IPS-20b (cell line): ENCODE measurements around the gene GPR62.
"Not testable (repeated sequence)": the region's sequence is repeated elsewhere in the genome, so short reads cannot be mapped to it uniquely, and the experiment has no call there.

Experiments used
- H3K27ac ChIP-seq: one replicate; pipeline ENCODE4 v1.5.1; 2013; ENCODE audit warnings: low read length
- H3K27me3 ChIP-seq: 2 replicates; pipeline ENCODE4 v1.6.1; 2013; ENCODE audit warnings: mild to moderate bottlenecking, low read length, inconsistent platforms; ENCODE audit not compliant: insufficient read depth
- H3K36me3 ChIP-seq: 2 replicates; pipeline ENCODE4 v1.6.1; 2013; ENCODE audit warnings: low read depth, mild to moderate bottlenecking, inconsistent platforms, low read length, moderate library complexity; ENCODE audit not compliant: insufficient read depth
- H3K4me1 ChIP-seq: 2 replicates; pipeline ENCODE4 v1.6.1; 2013; ENCODE audit warnings: mild to moderate bottlenecking, control low read depth, inconsistent platforms, low read length, moderate library complexity; ENCODE audit not compliant: insufficient read depth
- H3K4me3 ChIP-seq: 2 replicates; pipeline ENCODE4 v1.5.1; 2013; ENCODE audit warnings: mild to moderate bottlenecking, low read length, inconsistent platforms
- H3K9ac ChIP-seq: 2 replicates; pipeline ENCODE4 v1.6.1; 2013; ENCODE audit warnings: low read depth, mild to moderate bottlenecking, inconsistent platforms, low read length, moderate library complexity
- H3K9me3 ChIP-seq: 2 replicates; pipeline ENCODE4 v1.6.1; 2013; ENCODE audit warnings: mild to moderate bottlenecking, low read depth, low read length, inconsistent platforms; ENCODE audit not compliant: insufficient read depth

The GPR62 gene, protein sequence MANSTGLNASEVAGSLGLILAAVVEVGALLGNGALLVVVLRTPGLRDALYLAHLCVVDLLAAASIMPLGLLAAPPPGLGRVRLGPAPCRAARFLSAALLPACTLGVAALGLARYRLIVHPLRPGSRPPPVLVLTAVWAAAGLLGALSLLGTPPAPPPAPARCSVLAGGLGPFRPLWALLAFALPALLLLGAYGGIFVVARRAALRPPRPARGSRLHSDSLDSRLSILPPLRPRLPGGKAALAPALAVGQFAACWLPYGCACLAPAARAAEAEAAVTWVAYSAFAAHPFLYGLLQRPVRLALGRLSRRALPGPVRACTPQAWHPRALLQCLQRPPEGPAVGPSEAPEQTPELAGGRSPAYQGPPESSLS

DNA sequence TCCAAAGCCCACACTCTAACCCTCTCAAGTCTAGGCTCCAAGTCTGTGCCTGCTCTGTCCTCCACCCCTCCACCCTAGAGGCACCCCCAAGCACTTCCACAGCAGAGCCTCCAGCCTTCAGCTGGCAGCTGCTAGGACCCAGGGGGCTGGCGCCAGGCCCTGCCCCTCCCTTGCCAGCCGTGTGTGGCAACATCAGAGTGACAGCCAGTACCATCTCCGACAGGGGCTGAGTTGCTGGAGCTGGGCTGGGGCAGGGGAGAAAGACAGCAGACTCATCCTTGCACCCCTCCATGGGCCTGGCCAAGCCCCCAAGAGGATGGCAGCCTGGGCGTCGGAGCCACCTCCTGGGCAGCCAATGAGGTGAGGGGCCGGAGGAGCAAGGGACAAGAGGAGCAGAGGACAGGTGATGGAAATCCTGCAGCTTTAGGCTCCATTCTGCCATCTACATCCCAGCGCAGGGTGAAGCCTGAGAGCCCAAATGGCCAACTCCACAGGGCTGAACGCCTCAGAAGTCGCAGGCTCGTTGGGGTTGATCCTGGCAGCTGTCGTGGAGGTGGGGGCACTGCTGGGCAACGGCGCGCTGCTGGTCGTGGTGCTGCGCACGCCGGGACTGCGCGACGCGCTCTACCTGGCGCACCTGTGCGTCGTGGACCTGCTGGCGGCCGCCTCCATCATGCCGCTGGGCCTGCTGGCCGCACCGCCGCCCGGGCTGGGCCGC, at the start of gene GPR62:
Gene GPR62 (plus strand): TSS at position 207 of the 718 bp plus-strand sequence. CDS start 272 bp downstream, at position 479.
- Histone ChIP-seq H3K4me3 (peak within 1 kb of the TSS; percentile 58; the same call in 1 of the 2 replicates), H3K9ac (no peak within 1 kb of the TSS), H3K4me1 (no peaks in the 10 kb centered on the region), H3K27ac (no peak within 1 kb of the TSS), H3K36me3 (no peaks in the 10 kb centered on the region), H3K9me3 (no peaks in the 10 kb centered on the region), H3K27me3 (peaks cover 67% of the 10 kb centered on the region)

DNA sequence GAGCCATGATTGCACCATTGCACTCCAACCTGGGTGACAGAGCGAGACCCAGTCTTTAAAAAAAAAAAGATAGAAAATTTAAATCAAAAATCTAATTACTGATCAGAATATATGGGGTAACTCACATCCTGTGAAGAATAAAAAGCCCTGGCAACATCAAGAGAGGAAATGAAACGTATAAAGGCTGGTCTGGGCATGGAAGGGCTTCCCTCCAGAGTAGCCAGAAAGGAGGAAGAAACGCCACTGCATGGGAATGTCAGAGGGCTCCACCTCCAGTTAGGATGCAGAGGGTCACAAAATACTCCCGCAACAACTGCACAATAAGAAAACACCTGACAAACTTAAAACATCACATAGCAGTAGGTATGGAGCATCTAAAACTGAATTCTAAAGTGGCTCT, 47.2 kb upstream of the GPR62 start:
- Histone ChIP-seq H3K9ac (no peak overlapping the region), H3K36me3 (no peaks in the 10 kb centered on the region), H3K9me3 (no peaks in the 10 kb centered on the region), H3K4me3 (no peak overlapping the region), H3K27ac (no peak overlapping the region), H3K27me3 (no peaks in the 10 kb centered on the region), H3K4me1 (no peaks in the 10 kb centered on the region)

GRCh38 chr3:51916418-51916817, 38.8 kb upstream of the GPR62 start:
- Histone ChIP-seq H3K4me1 (peaks cover 9% of the 10 kb centered on the region; the same call in 1 of the 2 replicates), H3K9ac (no peak overlapping the region), H3K9me3 (no peaks in the 10 kb centered on the region), H3K36me3 (no peaks in the 10 kb centered on the region), H3K27ac (no peak overlapping the region), H3K27me3 (no peaks in the 10 kb centered on the region), H3K4me3 (no peak overlapping the region)

- no peaks in the 10 kb centered on the region for H3K9me3 ChIP-seq
Observed at GRCh38 chr3:51921081-51921578, 34.1 kb upstream of the GPR62 start.

DNA sequence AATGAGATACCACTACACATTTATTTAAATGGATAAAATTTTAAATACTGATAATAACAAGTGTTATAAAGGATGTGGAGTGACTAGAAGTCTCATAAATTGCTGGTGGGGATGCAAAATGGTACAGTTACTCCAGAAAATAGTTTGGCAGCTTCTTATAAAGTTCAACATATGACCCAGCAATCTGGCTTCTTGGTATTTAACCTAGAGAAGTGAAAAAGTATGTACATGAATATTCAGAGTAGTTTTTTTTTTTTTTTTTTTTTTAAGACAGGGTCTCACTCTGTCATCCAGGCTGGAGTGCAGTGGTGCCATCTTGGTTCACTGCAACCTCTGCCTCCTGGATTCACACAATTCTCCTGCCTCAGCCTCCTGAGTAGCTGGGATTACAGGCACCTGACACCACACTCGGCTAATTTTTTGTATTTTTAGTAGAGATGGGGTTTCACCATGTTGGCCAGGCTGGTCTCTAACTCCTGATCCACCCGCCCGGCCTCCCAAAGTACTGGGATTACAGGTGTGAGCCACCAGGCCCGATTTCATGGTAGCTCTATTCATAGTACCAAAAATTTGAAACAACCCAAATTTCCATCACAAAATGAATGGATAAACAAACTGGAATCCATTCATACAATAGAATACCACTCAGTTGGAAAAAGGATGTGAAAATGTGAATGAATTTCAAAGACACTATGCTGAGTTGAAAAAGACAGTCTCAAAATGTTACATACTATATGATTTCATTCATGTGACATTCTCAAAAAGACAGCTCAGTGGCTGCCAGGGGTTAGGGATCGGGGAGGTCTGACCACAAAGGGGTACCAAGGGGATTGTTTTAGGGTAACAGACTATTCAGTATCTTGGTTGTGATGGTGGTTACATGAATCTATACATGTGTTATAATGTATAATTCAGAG, 27.9 kb upstream of the GPR62 start:
- peaks cover 5% of the 10 kb centered on the region; the same call in 1 of the 2 replicates for H3K36me3 ChIP-seq
- no peak overlapping the region for H3K4me3 ChIP-seq
- H3K4me1 ChIP-seq: no peaks in the 10 kb centered on the region
- no peak overlapping the region for H3K27ac ChIP-seq
- H3K27me3 ChIP-seq: no peaks in the 10 kb centered on the region
- no peak overlapping the region for H3K9ac ChIP-seq
- no peaks in the 10 kb centered on the region for H3K9me3 ChIP-seq

More at GRCh38 chr3:51921081-51921578, 34.1 kb upstream of the GPR62 start:
- Histone ChIP-seq H3K36me3 (no peaks in the 10 kb centered on the region), H3K27me3 (no peaks in the 10 kb centered on the region), H3K4me1 (peaks cover 1% of the 10 kb centered on the region; the same call in 1 of the 2 replicates), H3K4me3 (no peak overlapping the region), H3K9ac (no peak overlapping the region), H3K27ac (no peak overlapping the region)

- H3K4me3 ChIP-seq: no peak overlapping the region
- H3K27me3 ChIP-seq: no peaks in the 10 kb centered on the region
- H3K36me3 ChIP-seq: peaks cover 15% of the 10 kb centered on the region
- no peaks in the 10 kb centered on the region for H3K4me1 ChIP-seq
- H3K27ac ChIP-seq: no peak overlapping the region
- no peak overlapping the region for H3K9ac ChIP-seq
- no peaks in the 10 kb centered on the region for H3K9me3 ChIP-seq
Observed at GRCh38 chr3:51928438-51928837, 26.7 kb upstream of the GPR62 start.

- H3K4me1 ChIP-seq, H3K9me3 ChIP-seq, H3K27ac ChIP-seq, H3K4me3 ChIP-seq, H3K9ac ChIP-seq, H3K27me3 ChIP-seq: not testable (repeated sequence)
- peaks cover 21% of the 10 kb centered on the region for H3K36me3 ChIP-seq
Observed at GRCh38 chr3:51928981-51929380, 26.2 kb upstream of the GPR62 start.

GRCh38 chr3:51929420-51930003, 25.7 kb upstream of the GPR62 start:
- Histone ChIP-seq H3K9me3 (no peaks in the 10 kb centered on the region), H3K27ac (no peak overlapping the region), H3K36me3 (peaks cover 26% of the 10 kb centered on the region), H3K4me3 (no peak overlapping the region), H3K27me3 (no peaks in the 10 kb centered on the region), H3K9ac (no peak overlapping the region), H3K4me1 (no peaks in the 10 kb centered on the region)

DNA sequence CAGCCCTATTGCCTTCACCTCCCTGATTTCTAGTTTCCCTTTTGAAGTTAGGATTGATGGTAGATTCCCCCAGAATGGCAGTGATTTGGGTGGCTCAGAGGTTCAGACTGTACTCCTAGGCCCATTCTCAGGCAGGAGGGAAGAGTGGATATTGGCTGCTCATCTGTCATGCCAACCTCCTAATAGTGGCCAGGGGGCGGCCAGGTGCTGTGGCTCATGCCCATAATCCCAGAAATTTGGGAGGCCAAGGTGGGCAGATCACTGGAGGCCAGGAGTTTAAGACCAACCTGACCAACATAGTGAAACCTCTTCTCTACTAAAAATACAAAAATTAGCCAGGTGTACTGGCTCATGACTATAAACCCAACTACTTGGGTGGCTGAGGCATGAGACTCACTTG, 24.7 kb upstream of the GPR62 start:
- Histone ChIP-seq H3K4me1 (no peaks in the 10 kb centered on the region), H3K9me3 (no peaks in the 10 kb centered on the region), H3K27me3 (no peaks in the 10 kb centered on the region), H3K4me3 (no peak overlapping the region), H3K36me3 (peaks cover 35% of the 10 kb centered on the region), H3K27ac (no peak overlapping the region), H3K9ac (no peak overlapping the region)

DNA sequence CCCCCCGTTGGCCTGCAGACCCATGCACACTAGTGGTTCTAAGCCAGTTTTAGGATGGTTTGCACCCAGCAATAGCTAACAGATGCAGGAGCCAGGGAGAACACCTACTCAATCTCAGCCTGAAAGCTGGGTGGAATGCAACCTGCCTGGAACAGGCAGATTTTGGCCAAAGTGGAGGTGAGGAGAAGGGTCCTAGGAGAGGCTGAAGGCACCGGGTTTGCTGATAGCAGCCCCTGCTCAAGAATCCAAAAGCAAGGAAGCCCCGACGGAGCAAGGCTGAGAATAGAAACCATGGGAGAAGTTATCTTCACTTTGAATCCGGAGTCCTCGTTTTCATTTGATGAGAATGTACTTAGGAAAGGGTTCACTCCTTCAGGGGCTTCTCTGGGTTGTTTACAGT, 23.4 kb upstream of the GPR62 start:
- no peaks in the 10 kb centered on the region for H3K27me3 ChIP-seq
- H3K9me3 ChIP-seq: no peaks in the 10 kb centered on the region
- H3K9ac ChIP-seq: no peak overlapping the region
- H3K4me1 ChIP-seq: no peaks in the 10 kb centered on the region
- H3K27ac ChIP-seq: no peak overlapping the region
- H3K4me3 ChIP-seq: no peak overlapping the region
- peaks cover 48% of the 10 kb centered on the region for H3K36me3 ChIP-seq
